Measurements from ENCODE around the gene UFSP2.

GRCh38 chr4:185357211-185357610 lies 68.6 kb downstream of the UFSP2 start:
- TF ChIP-seq POLR2AphosphoS5 (IDR thresholded peaks at IDR 0.05; ENCODE audit: low read depth) (no peak), ETS1 (IDR thresholded peaks at IDR 0.05) (no peak), EZH2phosphoT487 (IDR thresholded peaks at IDR 0.05; ENCODE audit: unreplicated experiment) (no peak)
